SK-N-SH (cell line): ENCODE data around the gene CIDEA. TPM values are rescaled to one million over a fixed set of nuclear protein-coding genes. Genes with fewer than 3 reads are reported as not detected.
A peak's percentile ranks its signal among the peaks of the same experiment; 100 is the strongest.

ENCODE experiments used
- CTCF ChIA-PET: fragments of 300-600, 350-600 bp; formaldehyde crosslinking; extraction: SDS; loops from one replicate; lab custom pipeline; 2021; lab: Yijun Ruan, JAX
- POLR2A ChIA-PET: fragments of 350-600 bp; sonication (Branson Sonifier 250); formaldehyde crosslinking; extraction: SDS; loops from one replicate; lab custom pipeline; 2020; ENCODE audit warnings: antibody characterized with exemption, inconsistent platforms; lab: Yijun Ruan, JAX
- DNase-seq: peaks from one replicate; pipeline ENCODE4 v3.0.0; 2012
- H2AFZ ChIP-seq: fragments of 200-600 bp; sonication (generic); 2 replicates; pipeline ENCODE4 v1.8.1; 2016; ENCODE audit warnings: antibody characterized with exemption, mild to moderate bottlenecking, low read depth
- H3F3A ChIP-seq: fragments of 200-600 bp; sonication (generic); replicated peaks from 2 replicates; pipeline ENCODE3; 2016; ENCODE audit warnings: antibody characterized with exemption, mild to moderate bottlenecking; ENCODE audit not compliant: insufficient read depth
- H3K27ac ChIP-seq, 2 experiments: fragments of 200-500 bp in 1 of 2; fragments of 200-600 bp in 1 of 2; sonication (Bioruptor generic) in 1 of 2; sonication (generic), shearing (Covaris generic) in 1 of 2; 2 replicates each; pipeline versions ENCODE4 v1.5.1 to v1.6.1; 2014 to 2016; ENCODE audit warnings: low read depth in 2 of 2, inconsistent platforms in 1 of 2, low read length in 1 of 2, mild to moderate bottlenecking in 1 of 2, mixed read lengths in 1 of 2
- H3K27me3 ChIP-seq: fragments of 200-600 bp; sonication (generic), shearing (Covaris generic); 2 replicates; pipeline ENCODE4 v1.6.1; 2016; ENCODE audit warnings: mixed run types; ENCODE audit not compliant: insufficient read depth
- H3K36me3 ChIP-seq, 2 experiments: fragments of 200-500 bp in 1 of 2; fragments of 200-600 bp in 1 of 2; sonication (Bioruptor generic) in 1 of 2; sonication (generic) in 1 of 2; replicated peaks in 1 of 2; 2 replicates each; pipeline versions ENCODE3 to v1.5.1; 2014 to 2016; ENCODE audit warnings: low read length in 1 of 2, mild to moderate bottlenecking in 1 of 2; ENCODE audit not compliant: insufficient read depth in 2 of 2, control insufficient read depth in 1 of 2
- H3K4me1 ChIP-seq, 2 experiments: fragments of 200-500 bp in 1 of 2; fragments of 200-600 bp in 1 of 2; sonication (Bioruptor generic) in 1 of 2; sonication (generic), shearing (Covaris generic) in 1 of 2; 2 replicates each; pipeline versions ENCODE4 v1.5.1 to v1.6.1; 2014 to 2016; ENCODE audit warnings: low read depth in 1 of 2, low read length in 1 of 2, mixed run types in 1 of 2; ENCODE audit not compliant: insufficient read depth in 2 of 2, control insufficient read depth in 1 of 2
- H3K4me2 ChIP-seq: fragments of 200-600 bp; sonication (generic), shearing (Covaris generic); 2 replicates; pipeline ENCODE4 v1.6.1; 2017; ENCODE audit warnings: mixed run types
- H3K4me3 ChIP-seq, 2 experiments: fragments of 200-500 bp in 1 of 2; fragments of 200-600 bp in 1 of 2; sonication (Bioruptor generic) in 1 of 2; sonication (generic), shearing (Covaris generic) in 1 of 2; 2 replicates each; pipeline versions ENCODE4 v1.5.1 to v1.8.1; 2014 to 2016; ENCODE audit warnings: low read depth in 2 of 2, inconsistent platforms in 1 of 2, low read length in 1 of 2, mild to moderate bottlenecking in 1 of 2, mixed read lengths in 1 of 2, moderate library complexity in 1 of 2
- H3K79me2 ChIP-seq: fragments of 200-600 bp; sonication (generic); 2 replicates; pipeline ENCODE4 v1.8.1; 2017; ENCODE audit warnings: mild to moderate bottlenecking; ENCODE audit not compliant: insufficient read depth
- H3K9ac ChIP-seq: fragments of 200-600 bp; sonication (generic); 2 replicates; pipeline ENCODE4 v1.6.1; 2017; ENCODE audit warnings: mixed run types
- H3K9me2 ChIP-seq: fragments of 200-600 bp; sonication (generic); 2 replicates; pipeline ENCODE4 v1.6.1; 2017; ENCODE audit warnings: mixed run types
- H3K9me3 ChIP-seq: fragments of 200-600 bp; sonication (generic); 2 replicates; pipeline ENCODE4 v1.6.1; 2017; ENCODE audit warnings: mixed run types, mild to moderate bottlenecking, moderate library complexity
- H4K20me1 ChIP-seq: fragments of 200-600 bp; sonication (generic); 2 replicates; pipeline ENCODE4 v1.6.1; 2017; ENCODE audit warnings: mild to moderate bottlenecking, mixed run types; ENCODE audit not compliant: insufficient read depth
- FOXM1 ChIP-seq: IDR thresholded peaks from 2 replicates; pipeline ENCODE4 v1.4.0; 2012; ENCODE audit warnings: low read depth, mild to moderate bottlenecking
- NFIC ChIP-seq: IDR thresholded peaks from 2 replicates; pipeline ENCODE4 v1.4.0; 2012; ENCODE audit warnings: borderline replicate concordance
- RFX5 ChIP-seq: IDR thresholded peaks from 2 replicates; pipeline ENCODE4 v1.6.1; 2012; ENCODE audit warnings: mild to moderate bottlenecking, improper control_type of control experiment, low read length
- WGBS: methylation state at CpG from one replicate; pipeline ENCODE4 v1.1.6; 2017; ENCODE audit warnings: low lambda C conversion rate; 5-methylcytosine and 5-hydroxymethylcytosine counted together
- polyA plus RNA-seq, 3 experiments: library from polyadenylated mRNA; depleted of rRNA; stranded (reverse); fragments of >200 nt; gene quantifications; 2 replicates each; pipeline ENCODE4 v1.2.3, GENCODE V29; 2012
- TF ChIP-seq, protein P1 (sequence below): IDR thresholded peaks from 2 replicates; pipeline ENCODE4 v1.4.0; 2012; ENCODE audit warnings: low read depth
- TF ChIP-seq, protein P2 (sequence below): fragments of 150-350 bp; IDR thresholded peaks from 2 replicates; pipeline ENCODE4 v1.6.1; 2016; ENCODE audit warnings: mild to moderate bottlenecking, low read depth, low read length

Gene CIDEA
- polyA plus RNA-seq, 1 of the 3 experiments (the other 2 are of a cell fraction) = not detected

- Histone ChIP-seq H3K27ac (peak overlapping the region; percentile 7 to 48; a peak in 3 of 4 replicates), H4K20me1 (no peaks in the 10 kb centered on the region), H2AFZ (0 out of 2 replicates have a peak overlapping the region, but pooled peaks have one; percentile 21), H3F3A (peaks cover 5% of the 10 kb centered on the region), H3K36me3 (no peaks in the 10 kb centered on the region), H3K27me3 (no peaks in the 10 kb centered on the region), H3K79me2 (no peaks in the 10 kb centered on the region), H3K4me1 (peaks cover 0 to 11% of the 10 kb centered on the region in 2 experiments; a peak in 2 of 4 replicates), H3K4me2 (peak overlapping the region; percentile 25; the same call in 1 of the 2 replicates), H3K4me3 (no peak overlapping the region), H3K9me2 (no peaks in the 10 kb centered on the region), H3K9ac (no peak overlapping the region), H3K9me3 (no peaks in the 10 kb centered on the region)
- DNase-seq = no peak
- WGBS = 77% methylated on average over 18 of the region's 30 CpGs
- no peak for TF ChIP-seq RFX5
- TF ChIP-seq FOXM1 = no peak
- TF ChIP-seq, protein P1, sequence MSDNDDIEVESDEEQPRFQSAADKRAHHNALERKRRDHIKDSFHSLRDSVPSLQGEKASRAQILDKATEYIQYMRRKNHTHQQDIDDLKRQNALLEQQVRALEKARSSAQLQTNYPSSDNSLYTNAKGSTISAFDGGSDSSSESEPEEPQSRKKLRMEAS = 0 out of 2 replicates have a peak, but pooled peaks have one; percentile 19
- POLR2A ChIA-PET = no interaction called here
- CTCF ChIA-PET = interaction anchor here (1.1 to 6.1 kb wide), 4 partner anchors 7 to 50 kb away, joined by 3 to 50 read pairs (median 6); no protein-coding TSS in a partner anchor
These were observed 24.9 kb downstream of the CIDEA start for GRCh38 chr18:12278741-12279682.

- no peaks in the 10 kb centered on the region for H4K20me1 ChIP-seq
- H3K79me2 ChIP-seq = no peaks in the 10 kb centered on the region
- peaks cover 0 to 11% of the 10 kb centered on the region in 2 experiments; a peak in 2 of 4 replicates for H3K4me1 ChIP-seq
- H3K36me3 ChIP-seq = no peaks in the 10 kb centered on the region
- no peak overlapping the region for H3K4me2 ChIP-seq
- no peaks in the 10 kb centered on the region for H3K27me3 ChIP-seq
- TF ChIP-seq, protein P2, sequence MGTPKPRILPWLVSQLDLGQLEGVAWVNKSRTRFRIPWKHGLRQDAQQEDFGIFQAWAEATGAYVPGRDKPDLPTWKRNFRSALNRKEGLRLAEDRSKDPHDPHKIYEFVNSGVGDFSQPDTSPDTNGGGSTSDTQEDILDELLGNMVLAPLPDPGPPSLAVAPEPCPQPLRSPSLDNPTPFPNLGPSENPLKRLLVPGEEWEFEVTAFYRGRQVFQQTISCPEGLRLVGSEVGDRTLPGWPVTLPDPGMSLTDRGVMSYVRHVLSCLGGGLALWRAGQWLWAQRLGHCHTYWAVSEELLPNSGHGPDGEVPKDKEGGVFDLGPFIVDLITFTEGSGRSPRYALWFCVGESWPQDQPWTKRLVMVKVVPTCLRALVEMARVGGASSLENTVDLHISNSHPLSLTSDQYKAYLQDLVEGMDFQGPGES = no peak
- no peak for TF ChIP-seq FOXM1
- TF ChIP-seq NFIC = no peak
- no peak for DNase-seq
- CTCF ChIA-PET = interaction anchor here (1.7 to 6.1 kb wide), 3 partner anchors 7 to 14 kb away, joined by 3 to 50 read pairs (median 9); no protein-coding TSS in a partner anchor
- no peak overlapping the region for H2AFZ ChIP-seq
- POLR2A ChIA-PET = no interaction called here
- H3F3A ChIP-seq = peaks cover 5% of the 10 kb centered on the region
- H3K9me2 ChIP-seq = no peaks in the 10 kb centered on the region
- no peak overlapping the region for H3K9ac ChIP-seq
- no peaks in the 10 kb centered on the region for H3K9me3 ChIP-seq
- no peak overlapping the region for H3K27ac ChIP-seq
- no peak overlapping the region for H3K4me3 ChIP-seq
- WGBS = 83% methylated on average over 16 of the region's 16 CpGs
These were observed 25.8 kb downstream of the CIDEA start for GRCh38 chr18:12279781-12280531.
